Stimulated activated CD4-positive, alpha-beta T cell treated with anti-CD3 and anti-CD28 coated beads, Interleukin-15, amount 100 ng/mL, for 24 hours (primary cell): ENCODE results near the gene TRIM16.
"Not testable (repeated sequence)": the region's sequence is repeated elsewhere in the genome, so short reads cannot be mapped to it uniquely, and the experiment has no call there.

ENCODE experiments used
- DNase-seq: peaks from one replicate; pipeline ENCODE4 v3.0.0-alpha.2; 2020

The TRIM16 gene

DNA sequence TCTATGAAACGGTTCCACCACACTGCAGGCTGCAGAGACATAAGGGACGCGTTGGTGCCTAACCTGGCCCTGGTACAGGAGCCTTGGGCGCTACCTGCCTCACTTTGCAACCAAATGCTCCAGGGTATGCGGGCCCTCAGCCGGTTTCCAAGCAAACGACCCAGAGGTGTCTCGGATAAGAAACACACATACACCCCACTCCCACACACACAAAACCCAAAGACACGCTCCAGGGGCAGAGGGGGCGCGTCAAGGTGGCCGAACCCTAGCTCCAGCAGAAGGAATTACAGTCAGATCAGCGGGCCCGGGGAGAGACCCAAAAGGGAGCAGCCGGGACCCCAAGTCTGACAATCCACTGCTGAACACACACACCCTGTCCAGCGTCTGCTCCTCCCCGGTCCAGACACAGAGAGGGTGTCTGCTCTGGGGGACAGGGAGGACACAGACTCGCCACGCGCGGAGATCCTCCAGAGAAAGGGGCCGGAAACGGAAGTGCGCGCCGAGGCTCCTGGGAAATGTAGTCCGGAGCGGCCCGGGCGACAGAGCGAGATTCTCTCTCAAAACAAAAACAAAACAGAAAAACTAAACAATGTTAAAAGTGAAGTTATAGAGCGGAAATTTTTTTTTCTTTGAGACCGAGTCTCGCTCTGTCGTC lies at the start of gene TRIM16:
Gene TRIM16, minus strand, starts transcription at position 488 of the 655 bp plus-strand sequence. CDS start 32,702 bp downstream, outside the sequence.
- peak; percentile 86 for DNase-seq

DNA sequence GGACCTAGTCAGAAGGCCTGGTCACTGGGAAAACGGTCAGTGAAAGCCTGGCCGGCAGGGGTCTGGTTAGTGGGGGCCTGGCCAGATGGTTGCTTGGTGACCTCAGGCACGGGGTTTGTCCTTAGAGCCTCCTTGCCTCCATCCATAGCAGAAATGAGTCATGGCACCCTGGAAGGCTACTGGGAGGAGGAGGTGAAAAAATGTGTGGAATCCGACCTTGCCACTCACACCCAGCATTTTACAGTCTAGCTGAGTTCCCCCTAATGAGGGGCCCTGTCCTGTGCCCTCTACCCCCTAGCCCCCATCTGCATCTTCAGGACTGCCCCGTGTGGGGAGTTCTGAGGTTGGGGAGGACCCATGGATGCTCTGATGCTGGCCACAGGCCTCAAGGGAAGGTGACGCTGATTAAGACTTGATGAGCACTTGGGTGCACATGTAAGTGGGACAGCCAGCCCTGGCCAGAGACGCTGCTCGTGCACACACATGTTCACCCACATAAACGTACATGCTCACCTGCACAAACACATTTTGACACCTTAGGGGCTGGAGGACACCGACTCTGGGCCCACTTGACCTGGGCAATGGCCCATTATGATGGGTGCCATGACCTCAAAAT lies 49.2 kb upstream of the TRIM16 start:
- DNase-seq: not testable (repeated sequence)

DNA sequence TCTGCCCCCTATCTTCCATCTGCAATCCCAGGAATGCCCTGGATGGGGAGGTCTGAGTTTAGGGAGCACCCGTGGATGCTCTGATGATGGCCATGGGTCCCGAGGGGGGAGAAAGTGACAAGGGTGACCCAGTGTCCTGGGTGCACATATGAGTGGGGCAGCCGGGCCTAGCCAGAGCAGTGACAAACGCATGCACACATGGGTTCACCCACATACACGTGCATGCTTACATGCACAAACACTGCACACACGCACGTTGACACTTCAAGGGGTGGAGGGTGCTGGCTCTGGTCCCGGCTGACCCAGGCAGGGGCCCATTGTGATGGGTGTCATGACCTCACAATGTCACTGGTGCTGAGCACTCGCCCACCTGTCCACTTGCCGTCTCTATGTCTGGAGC lies 47.8 kb upstream of the TRIM16 start, which contains the start of gene TBC1D26:
Gene TBC1D26, plus strand, starts transcription at position 384 of the 400 bp plus-strand sequence. CDS start 3,066 bp downstream, outside the sequence.
- not testable (repeated sequence) for DNase-seq

DNA sequence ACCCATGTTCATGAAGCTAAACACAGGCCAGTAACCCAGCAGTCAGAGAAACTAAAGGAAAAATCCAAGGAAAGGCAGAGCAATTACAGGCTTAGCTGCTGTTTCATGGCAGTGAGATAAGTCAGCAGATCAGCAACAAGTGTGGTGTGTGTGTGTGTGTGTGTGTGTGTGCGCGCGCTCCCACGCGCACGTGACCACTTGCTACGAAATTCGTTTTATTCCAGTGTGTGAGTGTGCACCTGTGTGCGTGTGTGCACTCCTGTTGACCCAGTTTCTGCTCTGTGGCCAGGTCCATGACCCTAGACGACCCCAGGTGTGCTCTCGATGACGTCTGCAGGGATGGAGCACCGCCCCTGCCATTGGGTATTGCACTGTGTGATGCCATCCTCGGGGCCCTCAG lies 46.4 kb upstream of the TRIM16 start:
- DNase-seq: not testable (repeated sequence)

DNA sequence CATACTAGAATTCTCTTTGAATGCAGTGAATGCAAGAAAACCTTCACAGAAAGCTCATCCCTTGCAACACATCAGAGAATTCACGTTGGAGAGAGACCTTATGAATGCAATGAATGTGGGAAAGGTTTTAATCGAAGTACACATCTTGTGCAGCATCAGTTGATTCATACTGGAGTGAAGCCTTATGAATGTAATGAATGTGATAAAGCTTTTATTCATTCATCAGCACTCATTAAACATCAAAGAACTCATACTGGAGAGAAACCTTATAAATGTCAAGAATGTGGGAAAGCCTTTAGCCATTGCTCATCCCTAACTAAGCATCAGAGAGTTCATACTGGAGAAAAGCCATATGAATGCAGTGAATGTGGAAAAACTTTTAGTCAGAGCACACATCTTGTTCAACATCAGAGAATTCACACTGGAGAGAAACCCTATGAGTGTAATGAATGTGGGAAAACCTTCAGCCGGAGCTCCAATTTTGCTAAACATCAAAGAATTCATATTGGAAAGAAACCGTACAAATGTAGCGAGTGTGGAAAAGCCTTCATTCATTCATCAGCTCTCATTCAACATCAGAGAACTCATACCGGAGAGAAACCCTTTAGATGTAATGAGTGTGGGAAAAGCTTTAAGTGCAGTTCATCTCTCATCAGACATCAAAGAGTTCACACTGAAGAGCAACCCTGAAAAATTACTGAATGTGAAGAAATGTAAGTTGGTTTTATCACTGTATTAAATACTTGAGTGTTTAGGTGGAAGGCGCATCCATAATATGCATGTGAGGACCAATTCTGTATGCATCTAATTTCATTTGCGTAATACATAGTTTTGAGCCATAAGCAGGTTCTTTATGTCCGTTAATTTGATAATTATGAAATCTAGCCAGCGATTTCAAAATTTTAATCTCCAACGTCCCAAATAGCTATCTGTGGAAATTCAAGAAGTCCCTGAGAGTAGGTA lies 32.8 kb upstream of the TRIM16 start:
- DNase-seq: not testable (repeated sequence)

DNA sequence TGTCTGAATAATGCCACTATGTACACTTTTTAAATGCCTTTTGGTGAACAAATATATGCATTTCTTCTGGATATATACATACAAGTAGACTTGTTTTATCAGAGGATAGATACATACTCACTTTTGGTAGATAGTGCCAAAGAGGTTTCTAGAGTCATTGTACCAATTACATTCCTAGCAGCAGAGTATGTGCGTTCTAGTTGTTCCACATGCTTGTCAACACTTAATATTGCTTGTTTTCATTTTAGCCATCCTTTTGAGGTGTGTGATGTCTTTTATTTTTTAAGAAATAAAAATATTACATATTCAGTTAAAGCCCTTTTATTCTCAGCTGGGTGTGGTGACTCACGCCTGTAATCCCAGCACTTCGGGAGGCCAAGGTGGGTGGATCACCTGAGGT lies 24.8 kb upstream of the TRIM16 start:
- not testable (repeated sequence) for DNase-seq

DNA sequence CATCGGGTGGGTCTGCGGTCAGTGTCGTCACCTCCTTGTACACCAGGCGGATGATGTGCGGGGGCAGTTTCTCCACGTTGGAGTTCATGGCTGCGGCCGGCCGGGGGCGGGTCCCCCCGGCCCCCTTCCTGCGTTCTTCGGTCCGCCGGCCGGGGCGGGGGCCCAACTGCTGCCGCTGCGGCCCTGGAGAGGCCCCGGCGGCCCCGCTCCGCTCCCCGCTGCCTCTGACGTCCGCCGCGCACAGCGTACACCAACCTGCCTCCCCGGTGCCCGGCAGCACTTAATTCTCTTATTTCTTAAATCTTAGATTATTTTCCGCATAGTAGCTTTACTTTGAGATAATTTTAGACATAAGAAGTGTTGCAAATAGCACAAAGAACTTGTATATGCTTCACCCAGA lies 20.7 kb upstream of the TRIM16 start:
- not testable (repeated sequence) for DNase-seq

DNA sequence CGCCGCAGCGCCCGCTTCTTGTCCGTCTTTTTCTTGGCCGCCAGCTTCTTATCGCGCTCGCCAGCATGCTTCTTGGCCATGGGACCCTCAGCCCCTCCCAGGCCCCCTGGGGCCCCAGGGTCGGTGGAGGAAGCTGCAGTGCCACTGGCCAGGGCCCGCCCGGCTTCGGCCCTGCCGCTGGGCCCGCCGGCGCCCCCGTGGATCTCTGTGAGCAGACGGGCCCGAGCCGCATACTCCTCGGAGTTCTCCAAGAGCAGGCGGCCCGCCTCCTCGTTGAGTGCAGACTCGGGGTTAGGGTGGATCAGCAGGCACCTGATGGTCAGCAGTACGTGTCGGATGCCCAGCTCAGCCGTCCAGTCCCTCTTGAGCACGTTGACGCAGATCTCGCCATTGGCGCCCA lies 20.1 kb upstream of the TRIM16 start:
- DNase-seq: not testable (repeated sequence)

DNA sequence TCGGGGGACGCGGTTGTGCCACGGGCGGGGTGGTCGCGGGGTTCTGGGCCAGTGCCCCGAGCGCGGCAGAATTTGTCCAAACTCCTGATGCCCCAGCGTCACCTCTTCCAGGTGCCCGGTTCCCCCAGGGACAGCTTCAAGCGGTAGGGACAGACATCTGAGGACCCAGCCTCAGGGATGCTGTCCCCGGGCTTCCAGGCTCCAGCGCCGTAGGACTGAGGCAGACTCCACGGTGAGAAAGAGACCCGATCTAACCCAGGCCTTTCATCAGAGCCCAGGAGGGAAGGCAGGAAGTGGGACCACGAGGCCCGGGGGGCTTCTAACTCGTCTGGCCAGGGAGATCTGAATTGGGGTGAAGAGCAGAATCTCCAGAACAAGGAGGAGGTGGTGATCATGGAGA lies 15.8 kb upstream of the TRIM16 start:
- DNase-seq: not testable (repeated sequence)

DNA sequence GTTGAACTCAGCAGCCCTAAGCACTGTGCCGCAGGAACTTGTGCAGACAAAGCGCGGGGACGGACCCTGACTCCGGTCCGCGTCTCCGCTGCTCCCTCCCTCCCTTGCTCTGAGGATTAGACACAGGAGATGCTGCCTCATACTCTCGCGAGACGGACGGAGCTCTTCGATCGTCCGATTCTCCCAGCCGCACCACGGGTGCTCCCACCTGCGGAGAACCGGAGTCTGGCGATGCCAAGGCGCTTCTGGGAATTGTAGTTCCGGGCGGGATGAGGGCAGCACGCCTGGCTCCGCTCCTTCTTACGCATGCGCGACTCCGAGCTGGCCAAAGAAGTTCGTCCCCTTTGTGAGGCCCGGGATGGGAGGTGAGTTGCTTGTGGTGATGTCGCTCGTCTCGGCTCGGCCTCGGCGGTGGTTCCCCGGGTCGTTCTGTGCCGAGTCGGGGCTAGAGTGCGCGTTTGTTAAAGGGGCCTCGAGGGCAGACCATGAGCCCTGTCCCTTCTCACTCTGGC lies 15.4 kb upstream of the TRIM16 start, which contains the start of gene ZNF286A:
Gene ZNF286A, plus strand, starts transcription at position 340 of the 512 bp plus-strand sequence. CDS start 578 bp downstream, outside the sequence.
- DNase-seq: peak; percentile 99

DNA sequence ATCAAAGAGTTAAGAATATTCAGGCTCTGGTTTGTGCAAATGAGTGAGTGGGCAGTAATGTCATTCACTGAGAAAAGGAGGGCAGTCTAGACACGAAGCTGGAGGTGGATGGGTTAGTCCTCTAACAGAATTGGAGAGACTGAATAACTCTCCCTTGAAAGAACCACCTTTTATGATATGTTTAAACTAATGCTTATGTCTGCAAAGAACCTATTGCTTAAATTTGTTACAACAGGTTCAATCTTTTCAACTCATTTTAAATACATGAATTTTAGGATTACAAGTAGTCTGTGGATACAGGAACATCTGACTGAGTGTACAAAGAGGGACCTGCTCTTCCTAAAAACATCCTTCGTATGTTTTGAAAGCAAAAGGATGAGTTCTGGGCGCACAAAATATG lies 14.9 kb upstream of the TRIM16 start:
- not testable (repeated sequence) for DNase-seq

DNA sequence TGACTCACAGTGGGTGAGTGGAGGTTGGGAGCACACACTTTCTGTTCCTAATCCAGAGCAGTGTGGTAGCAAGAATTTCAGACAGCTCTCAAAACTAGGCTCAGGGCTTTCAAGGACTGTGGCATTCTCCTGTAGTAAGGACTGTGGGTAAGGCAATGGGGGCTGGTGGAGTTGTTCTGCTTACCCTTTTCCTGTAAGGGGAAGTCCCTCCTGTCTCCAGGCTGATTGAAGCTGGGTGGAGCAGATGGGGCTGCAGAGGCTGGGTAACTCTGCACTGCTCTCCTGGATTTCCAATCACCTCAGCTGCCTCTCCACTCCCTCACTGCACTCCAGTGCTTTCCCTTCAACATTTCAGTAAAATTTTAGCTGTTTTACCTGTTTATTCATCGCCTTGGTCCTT lies 3.4 kb upstream of the TRIM16 start:
- DNase-seq: not testable (repeated sequence)

DNA sequence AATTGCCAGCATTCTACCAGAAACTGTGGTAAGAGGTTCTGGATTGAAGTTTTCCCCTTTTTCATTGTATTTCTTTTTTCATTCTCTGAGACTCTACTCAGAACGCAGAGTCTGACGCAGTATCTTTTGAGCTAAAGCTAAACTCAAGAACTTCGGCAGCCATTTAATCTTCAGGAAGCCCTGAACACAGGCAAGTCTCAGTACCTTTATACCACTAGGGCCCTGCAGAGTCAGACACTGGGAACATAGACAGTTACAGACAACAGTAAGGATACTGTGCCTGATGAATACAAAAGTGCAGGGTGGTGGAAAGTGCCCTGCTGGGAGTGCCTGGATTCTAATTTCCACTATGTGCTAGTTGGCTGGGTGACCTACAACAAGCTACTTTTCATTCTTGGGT lies 976 bp downstream of the TRIM16 start:
- not testable (repeated sequence) for DNase-seq

DNA sequence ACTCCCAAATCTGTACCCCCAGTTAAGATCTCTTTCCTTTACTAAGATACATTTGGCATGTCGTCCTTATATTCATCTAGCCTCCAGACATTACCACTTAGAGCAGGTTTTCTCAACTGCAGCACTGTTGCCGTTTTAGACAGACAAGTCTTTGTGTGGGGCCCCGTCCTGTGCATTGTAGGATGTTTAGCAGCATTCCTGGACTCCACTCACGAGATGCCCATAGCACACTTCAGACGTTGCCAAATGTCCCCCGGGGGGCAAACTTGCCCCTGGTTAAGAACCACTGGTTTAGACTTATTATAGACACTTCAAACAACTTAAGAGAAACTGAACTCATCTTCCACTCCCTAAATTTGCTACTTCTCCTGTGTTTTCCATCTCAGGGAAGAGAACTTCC lies 8.1 kb downstream of the TRIM16 start:
- not testable (repeated sequence) for DNase-seq

DNA sequence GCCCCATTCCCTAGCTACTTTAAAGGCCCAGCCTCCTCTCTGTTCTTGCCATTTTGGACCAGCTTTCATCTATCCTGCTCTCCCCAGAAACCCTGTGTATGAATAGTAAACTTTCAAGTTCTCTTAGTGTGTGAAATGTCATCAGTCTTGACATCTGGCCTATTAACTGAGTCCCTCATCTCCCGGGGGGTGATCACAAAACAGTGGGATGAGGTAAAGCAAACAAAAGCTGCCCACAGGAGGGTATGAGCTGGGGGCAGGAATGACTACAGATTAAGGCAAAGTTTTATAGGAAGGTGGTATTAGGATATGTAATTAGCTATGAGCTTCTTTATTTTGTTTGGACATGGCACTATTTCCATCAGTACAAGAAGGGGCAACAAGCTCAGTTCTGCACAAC lies 9.5 kb downstream of the TRIM16 start:
- DNase-seq: not testable (repeated sequence)

DNA sequence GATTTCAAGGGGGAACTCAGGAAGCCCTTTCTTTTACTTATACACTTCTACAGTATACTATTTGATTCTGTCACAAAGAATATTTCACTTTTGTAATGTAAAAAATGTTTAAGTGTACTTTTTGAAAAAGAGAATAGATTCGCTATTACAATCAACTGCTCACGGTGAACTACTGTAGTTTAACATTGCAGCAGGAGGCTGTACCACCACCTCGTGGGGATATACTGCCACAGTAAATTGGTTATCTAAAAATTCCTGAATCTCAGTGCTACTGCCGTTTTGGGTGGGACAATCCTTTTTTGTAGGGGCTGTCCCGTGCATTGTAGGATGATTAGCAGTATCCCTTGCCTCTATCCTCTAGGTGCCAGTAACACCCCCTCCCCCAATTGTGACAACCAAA lies 14.6 kb downstream of the TRIM16 start:
- not testable (repeated sequence) for DNase-seq

DNA sequence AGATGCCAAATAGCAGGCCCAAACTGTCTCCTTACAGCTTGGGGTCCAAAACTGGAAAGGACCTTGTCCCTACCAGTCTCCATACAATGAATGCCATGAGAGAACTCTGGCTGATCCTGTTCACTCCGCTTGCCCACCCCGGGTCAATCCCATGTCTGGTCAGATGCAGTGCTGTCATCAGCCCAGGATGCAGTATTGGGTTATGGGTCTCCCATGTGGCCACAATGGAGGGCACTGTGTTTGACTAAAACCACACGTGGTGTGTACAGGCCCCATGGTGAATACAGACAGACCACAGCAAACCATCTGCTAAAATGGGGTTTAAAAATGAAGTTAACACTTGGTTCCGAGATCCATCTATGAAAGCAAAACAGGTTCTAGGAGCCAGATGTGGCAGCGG lies 20.4 kb downstream of the TRIM16 start:
- no peak for DNase-seq

DNA sequence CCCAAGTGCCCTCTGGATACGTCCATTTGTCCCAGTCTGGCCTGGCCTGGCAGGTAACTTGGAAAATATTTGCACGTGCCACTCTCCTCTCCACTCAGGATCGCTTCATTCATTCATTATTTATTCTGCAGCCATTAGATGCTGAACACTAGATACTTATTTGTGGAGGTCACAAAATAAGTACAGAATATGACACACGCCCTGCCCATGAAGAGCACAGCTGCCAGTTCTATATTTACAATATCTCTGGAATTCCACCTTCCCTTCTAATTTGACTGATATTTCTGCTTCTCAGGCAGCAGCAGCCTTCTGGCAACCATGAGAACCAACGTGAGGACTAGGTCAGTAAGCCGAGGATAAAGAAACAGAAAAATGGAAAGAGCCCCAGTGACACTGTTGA lies 20.9 kb downstream of the TRIM16 start:
- DNase-seq: no peak

DNA sequence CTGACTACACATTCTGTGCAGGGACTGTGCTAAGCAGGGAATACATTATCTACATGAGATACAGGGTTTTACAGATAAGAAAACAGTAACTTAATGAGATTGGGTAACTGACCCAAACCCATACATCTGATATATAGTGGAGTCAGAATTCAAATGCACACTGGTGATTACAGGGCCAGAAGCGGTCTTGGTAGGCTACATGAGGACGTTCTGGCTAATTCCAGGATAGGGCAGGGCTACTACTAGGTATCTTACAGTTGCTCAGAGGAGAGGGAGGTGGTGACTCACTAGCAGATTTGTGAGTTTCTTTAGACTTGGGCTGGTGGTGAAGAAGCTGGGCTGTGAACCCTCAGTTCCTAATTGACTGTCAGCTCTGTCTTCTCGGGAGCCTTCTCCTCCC lies 21.4 kb downstream of the TRIM16 start:
- DNase-seq: no peak

DNA sequence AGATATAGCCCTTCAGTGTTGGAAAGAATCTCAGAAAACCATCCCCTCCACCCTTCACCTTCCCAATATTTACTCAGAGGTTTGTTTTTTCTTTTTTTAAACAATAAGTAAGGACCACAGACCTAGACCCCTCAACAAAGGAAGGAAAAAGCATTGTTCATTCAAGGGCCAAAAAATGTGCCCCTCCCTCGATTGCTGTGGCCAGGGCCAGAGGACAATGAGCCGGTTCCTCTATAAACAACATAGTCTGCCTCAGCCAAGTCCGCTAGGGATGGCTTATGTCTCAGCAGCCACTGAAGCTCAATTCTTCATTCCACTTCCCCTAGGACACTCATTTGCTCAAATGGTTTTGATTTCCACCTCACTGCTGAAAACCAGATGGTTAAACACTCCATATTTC lies 24.0 kb downstream of the TRIM16 start:
- no peak for DNase-seq

DNA sequence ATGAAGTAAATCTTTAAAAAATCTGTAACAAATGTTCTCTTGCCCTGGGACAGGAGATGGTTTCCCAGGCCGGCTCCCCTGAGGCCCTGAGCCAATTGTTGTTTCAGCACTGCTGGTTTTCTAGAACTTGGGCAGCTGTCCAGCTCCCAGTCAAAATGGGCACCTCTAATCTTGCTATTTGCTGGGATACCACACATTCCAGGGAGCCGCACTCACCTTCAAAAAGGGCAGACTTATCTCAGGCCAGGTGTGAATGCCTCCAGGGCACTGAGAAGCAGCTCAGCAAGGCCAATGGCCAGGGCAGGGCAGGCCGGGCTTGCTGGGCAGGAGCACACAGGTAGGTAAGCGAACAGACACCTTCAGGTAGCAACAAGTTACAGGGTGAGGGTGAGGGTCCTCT lies 24.4 kb downstream of the TRIM16 start:
- DNase-seq: no peak

DNA sequence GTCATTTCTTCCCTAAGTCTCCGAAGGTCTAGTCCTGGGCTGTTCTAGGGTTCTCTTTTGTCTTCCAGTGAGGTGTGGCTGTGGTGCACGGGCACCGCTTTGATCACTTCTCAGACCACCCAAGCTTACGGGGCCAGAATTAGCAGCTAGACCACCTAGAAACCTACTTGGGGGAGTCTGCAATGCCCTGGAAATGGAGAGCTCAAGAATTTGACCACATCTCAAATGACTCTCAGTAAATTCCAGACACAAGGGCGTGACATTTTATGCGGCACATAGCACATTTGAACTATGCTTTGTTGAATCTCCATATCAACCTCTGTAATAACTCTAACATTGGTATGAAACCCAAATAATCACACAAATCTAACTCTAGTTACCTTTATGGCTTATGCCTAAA lies 24.9 kb downstream of the TRIM16 start:
- DNase-seq: no peak

DNA sequence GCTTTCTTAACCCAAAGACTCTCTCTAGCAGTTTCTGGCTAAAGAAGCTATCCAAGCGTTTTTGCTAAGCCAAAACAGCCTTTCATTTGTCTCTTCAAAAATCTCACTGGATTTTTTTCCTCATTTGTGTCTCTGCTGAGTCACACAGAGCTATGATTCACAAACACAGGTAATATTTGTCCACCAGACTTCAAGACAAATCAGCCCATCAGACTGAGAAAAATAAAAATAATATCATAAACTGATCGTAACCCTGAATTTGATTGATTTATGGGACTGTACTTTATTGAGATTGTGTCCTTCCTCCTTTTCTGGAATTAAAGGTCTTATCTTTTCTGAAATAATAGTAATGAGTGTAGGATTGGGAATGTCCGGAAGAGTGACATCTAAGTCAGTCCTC lies 25.8 kb downstream of the TRIM16 start:
- DNase-seq: no peak
